Hepatocyte (in vitro differentiated cells): ENCODE data around the gene BBS9. TPM values are rescaled to one million over a fixed set of nuclear protein-coding genes. Genes with fewer than 3 reads are reported as not detected.
"Not testable (repeated sequence)": the region's sequence is repeated elsewhere in the genome, so short reads cannot be mapped to it uniquely, and the experiment has no call there.

ENCODE experiments used
- DNase-seq: peaks from one replicate; pipeline ENCODE4 v3.0.0-alpha.2; 2016; ENCODE audit warnings: low spot score
- H2AFZ ChIP-seq: fragments of 200-600 bp; sonication (generic); 2 replicates; pipeline ENCODE4 v1.6.0; 2016; ENCODE audit warnings: antibody characterized with exemption, mild to moderate bottlenecking
- H3K27ac ChIP-seq: fragments of 200-600 bp; sonication (generic); 2 replicates; pipeline ENCODE4 v1.5.1; 2016; ENCODE audit warnings: mild to moderate bottlenecking
- H3K27me3 ChIP-seq: fragments of 200-600 bp; sonication (generic); 2 replicates; pipeline ENCODE4 v1.6.1; 2016
- H3K36me3 ChIP-seq: fragments of 200-600 bp; sonication (generic); replicated peaks from 2 replicates; pipeline ENCODE4 v1.5.1; 2016; ENCODE audit warnings: low read depth; ENCODE audit not compliant: insufficient read depth
- H3K4me1 ChIP-seq: fragments of 200-600 bp; sonication (generic); 2 replicates; pipeline ENCODE4 v1.5.1; 2016; ENCODE audit warnings: mild to moderate bottlenecking, moderate library complexity; ENCODE audit not compliant: insufficient read depth
- H3K4me2 ChIP-seq: fragments of 200-600 bp; sonication (generic); 2 replicates; pipeline ENCODE4 v1.6.0; 2016
- H3K4me3 ChIP-seq: fragments of 200-600 bp; sonication (generic); 2 replicates; pipeline ENCODE4 v1.5.1; 2016; ENCODE audit warnings: mild to moderate bottlenecking
- H3K79me2 ChIP-seq: fragments of 200-600 bp; sonication (generic); 2 replicates; pipeline ENCODE4 v1.6.0; 2017; ENCODE audit warnings: mild to moderate bottlenecking
- H3K9me2 ChIP-seq: fragments of 200-600 bp; sonication (generic); replicated peaks from 2 replicates; pipeline ENCODE4 v1.6.0; 2017; ENCODE audit warnings: mild to moderate bottlenecking; ENCODE audit not compliant: insufficient read depth
- H3K9me3 ChIP-seq: fragments of 200-600 bp; sonication (generic); 2 replicates; pipeline ENCODE4 v1.5.1; 2016; ENCODE audit warnings: low read depth, mild to moderate bottlenecking
- H4K20me1 ChIP-seq: fragments of 200-600 bp; sonication (generic); 2 replicates; pipeline ENCODE4 v1.6.0; 2016; ENCODE audit warnings: mild to moderate bottlenecking; ENCODE audit not compliant: insufficient read depth, poor library complexity, severe bottlenecking
- CTCF ChIP-seq: fragments of 200-600 bp; sonication (generic); IDR thresholded peaks from 2 replicates; pipeline ENCODE4 v1.5.1; 2016; ENCODE audit warnings: antibody characterized with exemption, mild to moderate bottlenecking; ENCODE audit not compliant: poor library complexity
- EZH2 ChIP-seq: fragments of 200-600 bp; sonication (generic); IDR thresholded peaks from 2 replicates; pipeline ENCODE4 v1.6.1; 2016; ENCODE audit warnings: antibody characterized with exemption, mild to moderate bottlenecking, borderline replicate concordance
- EZH2phosphoT487 ChIP-seq: fragments of 200-600 bp; sonication (generic); IDR thresholded peaks from one replicate; pipeline ENCODE4 v1.6.1; 2018; ENCODE audit warnings: antibody characterized with exemption, mild to moderate bottlenecking, low read depth, moderate library complexity; ENCODE audit not compliant: unreplicated experiment, severe bottlenecking
- WGBS: methylation state at CpG from one replicate; pipeline ENCODE4 v1.1.6; 2016; ENCODE audit warnings: low lambda C conversion rate; ENCODE audit errors: missing lambda C conversion rate; 5-methylcytosine and 5-hydroxymethylcytosine counted together
- polyA plus RNA-seq: library from polyadenylated mRNA; unstranded; fragments of >200 nt; fragmentation: Nextera tagmentation; extraction: Ambion mirVana; gene quantifications from 2 replicates; pipeline ENCODE4 v1.2.1, GENCODE V29; 2016
- total RNA-seq: library from RNA; depleted of rRNA; stranded (reverse); fragments of >200 nt; gene quantifications from 2 replicates; pipeline ENCODE4 v1.2.3, GENCODE V29; 2014

BBS9 gene
- total and polyA plus RNA-seq, 2 experiments from 2014 or later: 10.1 to 12.3 TPM

GRCh38 chr7:33093266-33093665, 36.1 kb upstream of the BBS9 start:
- Histone ChIP-seq H3K27me3 (no peaks in the 10 kb centered on the region), H3K36me3 (peaks cover 5% of the 10 kb centered on the region), H3K9me3 (no peaks in the 10 kb centered on the region), H3K79me2 (no peaks in the 10 kb centered on the region), H4K20me1 (no peaks in the 10 kb centered on the region), H3K4me2 (no peak overlapping the region), H3K27ac (no peak overlapping the region), H2AFZ (no peak overlapping the region), H3K4me1 (no peaks in the 10 kb centered on the region), H3K9me2 (no peaks in the 10 kb centered on the region), H3K4me3 (no peak overlapping the region)
- 97% methylated on average over 4 of the region's 4 CpGs for WGBS
- TF ChIP-seq EZH2phosphoT487 (no peak), CTCF (no peak), EZH2 (no peak)
- DNase-seq: no peak

- not testable (repeated sequence) for H3K4me2 ChIP-seq, DNase-seq, H2AFZ ChIP-seq, H3K9me2 ChIP-seq, H3K4me3 ChIP-seq, H3K27ac ChIP-seq, H4K20me1 ChIP-seq, H3K4me1 ChIP-seq, H3K79me2 ChIP-seq, H3K36me3 ChIP-seq, H3K9me3 ChIP-seq, H3K27me3 ChIP-seq
- WGBS: 86% methylated on average over 5 of the region's 6 CpGs
Measured at GRCh38 chr7:33094745-33095275, 34.6 kb upstream of the BBS9 start.

GRCh38 chr7:33099154-33099940, 30.0 kb upstream of the BBS9 start:
- H3K27ac ChIP-seq: no peak overlapping the region
- no peaks in the 10 kb centered on the region for H3K27me3 ChIP-seq
- no peak for DNase-seq
- no peaks in the 10 kb centered on the region for H3K4me1 ChIP-seq
- H3K36me3 ChIP-seq: peaks cover 5% of the 10 kb centered on the region
- peaks cover 33% of the 10 kb centered on the region for H3K79me2 ChIP-seq
- TF ChIP-seq CTCF: no peak
- H3K4me2 ChIP-seq: no peak overlapping the region
- peaks cover 3% of the 10 kb centered on the region for H4K20me1 ChIP-seq
- no peak overlapping the region for H2AFZ ChIP-seq
- no peaks in the 10 kb centered on the region for H3K9me3 ChIP-seq
- WGBS: 75% methylated on average over 4 of the region's 4 CpGs
- H3K4me3 ChIP-seq: no peak overlapping the region
- no peaks in the 10 kb centered on the region for H3K9me2 ChIP-seq

- peaks cover 10% of the 10 kb centered on the region for H4K20me1 ChIP-seq
- H3K27me3 ChIP-seq: no peaks in the 10 kb centered on the region
- 93% methylated on average over 3 of the region's 3 CpGs for WGBS
Measured at GRCh38 chr7:33100770-33101169, 28.6 kb upstream of the BBS9 start.

More at GRCh38 chr7:33100770-33101169, 28.6 kb upstream of the BBS9 start:
- TF ChIP-seq CTCF (no peak), EZH2phosphoT487 (no peak), EZH2 (no peak)
- Histone ChIP-seq H3K4me3 (no peak overlapping the region), H3K79me2 (peaks cover 47% of the 10 kb centered on the region), H3K9me2 (no peaks in the 10 kb centered on the region), H3K36me3 (peaks cover 5% of the 10 kb centered on the region), H2AFZ (no peak overlapping the region), H3K9me3 (no peaks in the 10 kb centered on the region), H3K27ac (no peak overlapping the region), H3K4me2 (no peak overlapping the region), H3K4me1 (no peaks in the 10 kb centered on the region)
- no peak for DNase-seq
